ENCODE results near the gene BCL2. TPM values are rescaled to one million over a fixed set of nuclear protein-coding genes. Genes with fewer than 3 reads are reported as not detected.

The BCL2 gene
- polyA plus RNA-seq, 1 experiment = 0.35 TPM

- CTCF ChIA-PET = no interaction called here
- POLR2A ChIA-PET = no interaction called here
- H3K27ac ChIP-seq (ENCODE audit: low read depth, low read length) = no peak overlapping the region
- peaks cover 2% of the 10 kb centered on the region for H3K27me3 ChIP-seq (ENCODE audit: control insufficient read depth, insufficient read depth, low read length)
- TF ChIP-seq, protein P1, sequence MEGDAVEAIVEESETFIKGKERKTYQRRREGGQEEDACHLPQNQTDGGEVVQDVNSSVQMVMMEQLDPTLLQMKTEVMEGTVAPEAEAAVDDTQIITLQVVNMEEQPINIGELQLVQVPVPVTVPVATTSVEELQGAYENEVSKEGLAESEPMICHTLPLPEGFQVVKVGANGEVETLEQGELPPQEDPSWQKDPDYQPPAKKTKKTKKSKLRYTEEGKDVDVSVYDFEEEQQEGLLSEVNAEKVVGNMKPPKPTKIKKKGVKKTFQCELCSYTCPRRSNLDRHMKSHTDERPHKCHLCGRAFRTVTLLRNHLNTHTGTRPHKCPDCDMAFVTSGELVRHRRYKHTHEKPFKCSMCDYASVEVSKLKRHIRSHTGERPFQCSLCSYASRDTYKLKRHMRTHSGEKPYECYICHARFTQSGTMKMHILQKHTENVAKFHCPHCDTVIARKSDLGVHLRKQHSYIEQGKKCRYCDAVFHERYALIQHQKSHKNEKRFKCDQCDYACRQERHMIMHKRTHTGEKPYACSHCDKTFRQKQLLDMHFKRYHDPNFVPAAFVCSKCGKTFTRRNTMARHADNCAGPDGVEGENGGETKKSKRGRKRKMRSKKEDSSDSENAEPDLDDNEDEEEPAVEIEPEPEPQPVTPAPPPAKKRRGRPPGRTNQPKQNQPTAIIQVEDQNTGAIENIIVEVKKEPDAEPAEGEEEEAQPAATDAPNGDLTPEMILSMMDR (IDR thresholded peaks at IDR 0.05; ENCODE audit: low read depth, low read length) = no peak
- no peaks in the 10 kb centered on the region for H3K9me3 ChIP-seq (ENCODE audit: control insufficient read depth, insufficient read depth, low read length)
- DNase-seq (ENCODE audit: low read depth, low spot score) = no peak
- H3K4me3 ChIP-seq (ENCODE audit: low read depth, low read length) = no peak overlapping the region
Observed at GRCh38 chr18:63229971-63230370, 89.6 kb downstream of the BCL2 start.

DNA sequence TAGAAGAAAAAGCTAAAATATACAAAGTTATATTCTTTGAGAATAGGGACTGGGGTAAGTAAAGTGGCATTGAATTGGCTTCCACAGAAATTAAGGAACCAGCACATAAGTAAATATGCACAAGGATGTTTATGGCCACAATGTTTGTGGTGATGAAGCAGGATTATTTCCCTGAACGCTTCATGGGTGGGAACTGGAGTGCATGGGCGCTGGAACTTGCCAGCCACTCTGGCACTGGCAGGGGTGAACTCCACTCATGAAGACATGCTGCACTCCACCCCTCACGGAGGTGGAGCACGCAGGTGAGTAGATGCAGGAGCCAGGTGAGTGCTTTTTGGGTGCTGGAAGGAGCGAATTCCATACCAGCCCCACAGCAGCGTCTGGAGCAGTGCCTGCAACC is 94.1 kb downstream of the BCL2 start:
- H3K27ac ChIP-seq (ENCODE audit: low read depth, low read length) = no peak overlapping the region
- no peak overlapping the region for H3K4me3 ChIP-seq (ENCODE audit: low read depth, low read length)
- ChIA-PET CTCF (interaction anchor here (1.3 kb wide), 1 partner anchor 97 kb away, joined by 4 read pairs; no protein-coding TSS in a partner anchor), POLR2A (no interaction called here)
- TF ChIP-seq, protein P1 (IDR thresholded peaks at IDR 0.05; ENCODE audit: low read depth, low read length) = no peak
- peaks cover 6% of the 10 kb centered on the region for H3K27me3 ChIP-seq (ENCODE audit: control insufficient read depth, insufficient read depth, low read length)
- DNase-seq (ENCODE audit: low read depth, low spot score) = no peak
- no peaks in the 10 kb centered on the region for H3K9me3 ChIP-seq (ENCODE audit: control insufficient read depth, insufficient read depth, low read length)

DNA sequence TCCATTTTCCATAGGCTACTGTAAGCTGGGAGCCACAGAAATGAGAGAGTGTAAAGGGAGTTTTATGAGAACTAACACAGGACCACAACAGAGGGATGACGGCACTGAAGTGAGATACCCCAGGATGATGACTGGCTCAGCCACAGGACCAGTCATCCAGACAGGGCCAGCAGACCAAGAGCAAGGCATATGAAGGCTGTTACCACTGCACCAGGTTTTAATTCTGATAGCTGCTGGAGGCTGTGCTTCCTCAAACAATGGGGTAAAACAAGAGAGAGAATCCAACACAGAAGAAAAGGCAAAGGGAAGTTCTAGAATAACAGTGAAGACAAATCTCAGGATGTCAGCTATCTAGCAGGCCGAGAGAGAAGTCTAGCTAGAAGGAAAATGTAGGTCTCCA is 94.9 kb downstream of the BCL2 start:
- CTCF ChIA-PET = interaction anchor here (1.1 kb wide), 1 partner anchor 93 kb away, joined by 3 read pairs; no protein-coding TSS in a partner anchor
- Histone ChIP-seq H3K4me3 (ENCODE audit: low read depth, low read length) (no peak overlapping the region), H3K27ac (ENCODE audit: low read depth, low read length) (no peak overlapping the region), H3K27me3 (ENCODE audit: control insufficient read depth, insufficient read depth, low read length) (peaks cover 6% of the 10 kb centered on the region), H3K9me3 (ENCODE audit: control insufficient read depth, insufficient read depth, low read length) (no peaks in the 10 kb centered on the region)
- POLR2A ChIA-PET = no interaction called here
- no peak for DNase-seq (ENCODE audit: low read depth, low spot score)
- TF ChIP-seq, protein P1 (IDR thresholded peaks at IDR 0.05; ENCODE audit: low read depth, low read length) = no peak

- Histone ChIP-seq H3K27ac (ENCODE audit: low read depth, low read length) (no peak overlapping the region), H3K27me3 (ENCODE audit: control insufficient read depth, insufficient read depth, low read length) (peaks cover 6% of the 10 kb centered on the region), H3K9me3 (ENCODE audit: control insufficient read depth, insufficient read depth, low read length) (no peaks in the 10 kb centered on the region), H3K4me3 (ENCODE audit: low read depth, low read length) (no peak overlapping the region)
- TF ChIP-seq, protein P1 (IDR thresholded peaks at IDR 0.05; ENCODE audit: low read depth, low read length) = no peak
- ChIA-PET CTCF (interaction anchor here (1.1 kb wide), 1 partner anchor 92 kb away, joined by 3 read pairs; no protein-coding TSS in a partner anchor), POLR2A (no interaction called here)
- DNase-seq (ENCODE audit: low read depth, low spot score) = no peak
Observed at GRCh38 chr18:63223837-63224236, 95.7 kb downstream of the BCL2 start.

DNA sequence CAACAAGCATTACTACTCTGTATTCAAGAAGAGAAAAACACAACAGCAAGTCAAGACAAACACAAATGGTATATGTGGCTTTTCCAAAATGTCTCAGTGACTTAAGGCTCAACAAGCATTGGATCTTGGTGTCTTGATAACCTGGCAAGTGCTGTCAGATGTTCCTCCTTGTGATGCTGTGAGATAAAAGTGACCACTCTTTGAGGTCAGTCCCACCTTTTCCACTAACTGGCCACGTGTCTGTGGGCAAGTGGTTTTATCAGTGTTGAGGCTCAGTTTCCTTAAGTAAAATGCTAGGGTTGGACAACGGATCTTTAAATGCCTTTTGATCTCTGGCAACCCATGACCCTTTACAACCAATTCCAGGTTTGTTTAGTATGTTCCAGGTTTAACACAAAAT is 98.7 kb downstream of the BCL2 start:
- no peak for DNase-seq (ENCODE audit: low read depth, low spot score)
- TF ChIP-seq, protein P1 (IDR thresholded peaks at IDR 0.05; ENCODE audit: low read depth, low read length) = no peak
- Histone ChIP-seq H3K27me3 (ENCODE audit: control insufficient read depth, insufficient read depth, low read length) (peaks cover 4% of the 10 kb centered on the region), H3K27ac (ENCODE audit: low read depth, low read length) (no peak overlapping the region), H3K9me3 (ENCODE audit: control insufficient read depth, insufficient read depth, low read length) (no peaks in the 10 kb centered on the region), H3K4me3 (ENCODE audit: low read depth, low read length) (no peak overlapping the region)
- ChIA-PET CTCF (no interaction called here), POLR2A (no interaction called here)

All from AG04450 (cell line).